Measurements from ENCODE around the gene TMEM184B. TPM values are rescaled to one million over a fixed set of nuclear protein-coding genes. Genes with fewer than 3 reads are reported as not detected.

Gene TMEM184B
- total RNA-seq, 4 donors from 2014 or later = 25.4 to 40.7 (median 31.2) TPM

GRCh38 chr22:38207898-38208432, 64.8 kb downstream of the TMEM184B start:
- no peaks in the 10 kb centered on the region for H3K9me3 ChIP-seq
- in situ Hi-C loops (cut with MboI; ENCODE audit: low sequenced_read_pairs in 4 of 4) (no loop called here), intact Hi-C loops (cut with DNase I; ENCODE audit: low total_unique reads) (loop anchor here (10.0 kb wide), 1 partner anchor 93 kb away; the partner anchor contains the start of gene BAIAP2L2)
- peak overlapping the region in 2 of 4 donors; percentile 27 to 44 for H3K27ac ChIP-seq
- peaks cover 0 to 5% of the 10 kb centered on the region in 2 donors for H3K36me3 ChIP-seq
- ATAC-seq = no peak
- H3K4me3 ChIP-seq = no peak overlapping the region
- H3K27me3 ChIP-seq = no peaks in the 10 kb centered on the region
- no peak for DNase-seq
- H3K4me1 ChIP-seq = peaks cover 14 to 25% of the 10 kb centered on the region in 2 donors
- TF ChIP-seq, protein P1, sequence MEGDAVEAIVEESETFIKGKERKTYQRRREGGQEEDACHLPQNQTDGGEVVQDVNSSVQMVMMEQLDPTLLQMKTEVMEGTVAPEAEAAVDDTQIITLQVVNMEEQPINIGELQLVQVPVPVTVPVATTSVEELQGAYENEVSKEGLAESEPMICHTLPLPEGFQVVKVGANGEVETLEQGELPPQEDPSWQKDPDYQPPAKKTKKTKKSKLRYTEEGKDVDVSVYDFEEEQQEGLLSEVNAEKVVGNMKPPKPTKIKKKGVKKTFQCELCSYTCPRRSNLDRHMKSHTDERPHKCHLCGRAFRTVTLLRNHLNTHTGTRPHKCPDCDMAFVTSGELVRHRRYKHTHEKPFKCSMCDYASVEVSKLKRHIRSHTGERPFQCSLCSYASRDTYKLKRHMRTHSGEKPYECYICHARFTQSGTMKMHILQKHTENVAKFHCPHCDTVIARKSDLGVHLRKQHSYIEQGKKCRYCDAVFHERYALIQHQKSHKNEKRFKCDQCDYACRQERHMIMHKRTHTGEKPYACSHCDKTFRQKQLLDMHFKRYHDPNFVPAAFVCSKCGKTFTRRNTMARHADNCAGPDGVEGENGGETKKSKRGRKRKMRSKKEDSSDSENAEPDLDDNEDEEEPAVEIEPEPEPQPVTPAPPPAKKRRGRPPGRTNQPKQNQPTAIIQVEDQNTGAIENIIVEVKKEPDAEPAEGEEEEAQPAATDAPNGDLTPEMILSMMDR (IDR thresholded peaks at IDR 0.05 in 4 of 5, conservative IDR thresholded peaks at IDR 0.05 in 1 of 5) = no peak
- no peak for TF ChIP-seq POLR2A (IDR thresholded peaks at IDR 0.05)

DNA sequence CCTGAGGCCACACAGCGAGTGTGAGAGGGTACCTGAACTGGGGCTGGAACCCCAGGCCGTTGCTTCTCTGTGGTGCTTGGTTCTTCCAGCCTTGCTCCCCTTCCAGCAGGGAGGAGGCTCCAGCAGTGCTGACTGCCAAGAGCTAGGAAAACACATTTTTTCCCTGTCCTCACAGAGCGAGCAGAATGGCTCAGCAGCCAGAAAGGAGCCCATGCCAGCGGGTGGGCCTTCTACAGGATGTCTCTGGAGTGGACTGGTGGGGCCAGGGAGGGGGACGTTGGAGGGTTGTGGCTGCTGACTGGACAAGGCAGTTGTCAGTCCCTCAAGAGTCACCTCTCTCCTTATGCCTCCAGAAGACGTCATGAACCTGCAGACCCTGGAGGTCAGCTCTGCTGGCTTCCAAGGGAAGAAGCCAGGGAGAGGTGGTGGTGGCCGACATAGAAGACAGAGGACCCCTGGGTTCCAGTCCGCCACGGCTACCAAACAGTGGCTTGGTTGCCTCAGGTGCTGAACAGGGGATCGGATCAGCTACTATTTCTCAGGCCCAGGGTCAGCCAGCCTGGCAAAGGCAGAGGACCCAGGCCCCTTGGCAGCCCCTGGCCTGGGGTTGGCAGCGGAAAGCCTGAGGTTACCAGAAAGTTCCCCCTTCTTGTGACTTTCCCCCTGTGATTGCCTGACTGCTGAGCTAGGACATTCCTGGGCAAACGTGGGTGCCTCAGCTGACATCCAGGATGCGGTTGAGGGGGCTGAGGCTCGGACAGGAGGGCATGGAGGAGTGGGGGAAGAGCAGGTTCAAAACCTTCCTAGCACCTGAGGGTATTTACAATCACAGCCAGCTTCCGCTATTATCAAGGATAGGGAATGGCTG, 67.3 kb downstream of the TMEM184B start:
- ATAC-seq = no peak
- peak; percentile 51 to 70 for DNase-seq
- TF ChIP-seq, protein P1 (IDR thresholded peaks at IDR 0.05 in 4 of 5, conservative IDR thresholded peaks at IDR 0.05 in 1 of 5) = no peak
- no peak for TF ChIP-seq POLR2A (IDR thresholded peaks at IDR 0.05)
- intact Hi-C loops (cut with DNase I; ENCODE audit: low total_unique reads) = loop anchor here (10.0 kb wide), 1 partner anchor 91 kb away; the partner anchor contains the start of gene BAIAP2L2
- Histone ChIP-seq H3K4me3 (peak overlapping the region in 1 of 4 donors; percentile 73), H3K9me3 (no peaks in the 10 kb centered on the region), H3K36me3 (peaks cover 0 to 5% of the 10 kb centered on the region in 2 donors), H3K27ac (peak overlapping the region; percentile 95 to 100 (median 96)), H3K27me3 (no peaks in the 10 kb centered on the region), H3K4me1 (peaks cover 15 to 25% of the 10 kb centered on the region in 2 donors)
- in situ Hi-C loops (cut with MboI; ENCODE audit: low sequenced_read_pairs in 4 of 4) = no loop called here

GRCh38 chr22:38204784-38205183, 68.0 kb downstream of the TMEM184B start:
- TF ChIP-seq, protein P1 (IDR thresholded peaks at IDR 0.05 in 4 of 5, conservative IDR thresholded peaks at IDR 0.05 in 1 of 5) = no peak
- TF ChIP-seq POLR2A (IDR thresholded peaks at IDR 0.05) = no peak
- Histone ChIP-seq H3K27me3 (no peaks in the 10 kb centered on the region), H3K27ac (peak overlapping the region; percentile 95 to 100 (median 96)), H3K4me3 (peak overlapping the region in 1 of 4 donors; percentile 73), H3K9me3 (no peaks in the 10 kb centered on the region), H3K36me3 (peaks cover 0 to 5% of the 10 kb centered on the region in 2 donors), H3K4me1 (peaks cover 15 to 25% of the 10 kb centered on the region in 2 donors)
- DNase-seq (no peak), ATAC-seq (no peak)
- intact Hi-C loops (cut with DNase I; ENCODE audit: low total_unique reads) (loop anchor here (5.0 to 10.0 kb wide), 3 partner anchors 68 to 113 kb away; partner anchors contain the start of genes BAIAP2L2, CSNK1E and TMEM184B), in situ Hi-C loops (cut with MboI; ENCODE audit: low sequenced_read_pairs in 4 of 4) (no loop called here)

DNA sequence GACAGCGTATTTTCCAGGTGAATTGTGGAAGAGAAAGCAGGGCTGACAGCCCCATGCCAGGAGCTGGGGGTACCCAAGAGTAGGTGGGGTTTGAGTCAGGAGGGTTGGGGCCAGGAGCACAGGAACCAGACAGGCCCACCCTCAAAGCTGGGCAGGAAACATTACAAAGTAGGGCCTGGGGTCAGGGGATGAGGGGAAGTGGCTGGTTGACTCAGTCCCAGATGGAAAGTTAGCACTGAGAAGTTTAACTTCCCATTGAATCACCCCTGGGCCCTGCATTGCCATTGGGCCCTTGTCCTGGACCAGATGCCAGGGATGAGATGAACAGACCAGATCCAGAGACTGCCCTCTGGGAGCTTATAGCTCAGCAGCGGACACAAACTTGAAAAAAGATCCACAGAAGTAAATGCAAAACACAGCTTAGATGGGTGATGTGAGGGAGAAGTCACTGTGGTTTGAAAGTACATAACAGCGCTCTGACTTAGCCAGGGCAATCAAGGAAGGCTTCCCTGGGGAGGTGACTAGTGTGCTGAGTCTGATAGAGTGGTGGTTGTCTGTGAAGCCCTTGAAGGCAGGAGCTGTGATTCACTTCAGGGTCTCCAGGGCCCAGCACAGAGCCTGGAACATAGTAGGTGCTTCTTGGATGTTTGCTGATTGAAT, 68.8 kb downstream of the TMEM184B start:
- Histone ChIP-seq H3K36me3 (peaks cover 0 to 5% of the 10 kb centered on the region in 2 donors), H3K27ac (peak overlapping the region; percentile 95 to 100 (median 96)), H3K4me1 (peaks cover 15 to 25% of the 10 kb centered on the region in 2 donors), H3K27me3 (no peaks in the 10 kb centered on the region), H3K9me3 (no peaks in the 10 kb centered on the region), H3K4me3 (peak overlapping the region in 3 of 4 donors; percentile 73 to 91 (median 86))
- ATAC-seq (no peak), DNase-seq (no peak)
- intact Hi-C loops (cut with DNase I; ENCODE audit: low total_unique reads) (loop anchor here (5.0 to 10.0 kb wide), 3 partner anchors 68 to 113 kb away; partner anchors contain the start of genes BAIAP2L2, CSNK1E and TMEM184B), in situ Hi-C loops (cut with MboI; ENCODE audit: low sequenced_read_pairs in 4 of 4) (no loop called here)
- TF ChIP-seq POLR2A (IDR thresholded peaks at IDR 0.05) = no peak
- TF ChIP-seq, protein P1 (IDR thresholded peaks at IDR 0.05 in 4 of 5, conservative IDR thresholded peaks at IDR 0.05 in 1 of 5) = no peak

Data from gastrocnemius medialis (tissue), 4 donors.